HepG2 (cell line): ENCODE data around the gene CASP5. TPM values are rescaled to one million over a fixed set of nuclear protein-coding genes. Genes with fewer than 3 reads are reported as not detected.

ENCODE experiments used
- ADNP ChIP-seq: sonication (generic); formaldehyde crosslinking; IDR thresholded peaks from 2 replicates; pipeline ENCODE4 v1.4.0; 2020; ENCODE audit warnings: missing genetic modification reagents
- ATM ChIP-seq: fragments of 450-650 bp; IDR thresholded peaks from 2 replicates; pipeline ENCODE4 v1.7.1; 2017; ENCODE audit warnings: mild to moderate bottlenecking, borderline replicate concordance
- ATRX ChIP-seq: sonication (generic); formaldehyde crosslinking; IDR thresholded peaks from 2 replicates; pipeline ENCODE4 v1.4.0; 2020; ENCODE audit warnings: missing genetic modification reagents, borderline replicate concordance
- GATAD2A ChIP-seq: IDR thresholded peaks from 2 replicates; pipeline ENCODE4 v1.6.1; 2016
- HDAC1 ChIP-seq: sonication (generic); formaldehyde crosslinking; IDR thresholded peaks from 2 replicates; pipeline ENCODE4 v1.5.1; 2020; ENCODE audit warnings: mild to moderate bottlenecking, missing genetic modification reagents
- KAT7 ChIP-seq: IDR thresholded peaks from 2 replicates; pipeline ENCODE4 v1.6.1; 2018; ENCODE audit warnings: borderline replicate concordance, missing compliant biosample characterization
- KDM6A ChIP-seq: IDR thresholded peaks from 2 replicates; pipeline ENCODE4 v1.6.1; 2016; ENCODE audit warnings: low read depth
- MED13 ChIP-seq: sonication (generic); formaldehyde crosslinking; IDR thresholded peaks from 2 replicates; pipeline ENCODE4 v1.5.0; 2020; ENCODE audit warnings: missing genetic modification reagents
- MIXL1 ChIP-seq: IDR thresholded peaks from 2 replicates; pipeline ENCODE4 v1.6.1; 2016
- MXD4 ChIP-seq: IDR thresholded peaks from 2 replicates; pipeline ENCODE4 v1.6.1; 2016; ENCODE audit warnings: mild to moderate bottlenecking, missing biosample characterization, missing genetic modification reagents
- NR3C1 ChIP-seq: sonication (generic); formaldehyde crosslinking; IDR thresholded peaks from 2 replicates; pipeline ENCODE4 v1.4.0; 2020; ENCODE audit warnings: missing genetic modification reagents
- PHF21A ChIP-seq: sonication (generic); formaldehyde crosslinking; IDR thresholded peaks from 2 replicates; pipeline ENCODE4 v1.5.0; 2020; ENCODE audit warnings: mild to moderate bottlenecking, missing genetic modification reagents
- POLR2AphosphoS2 ChIP-seq: IDR thresholded peaks from 2 replicates; pipeline ENCODE4 v1.6.1; 2011; ENCODE audit warnings: low read depth, low read length, improper control_type of control experiment
- PRPF4 ChIP-seq: fragments of 200-400 bp; formaldehyde crosslinking; IDR thresholded peaks from 2 replicates; pipeline ENCODE4 v1.6.1; 2016; ENCODE audit warnings: low read length, low read depth; ENCODE audit not compliant: poor library complexity, severe bottlenecking
- SP2 ChIP-seq: sonication (generic); formaldehyde crosslinking; IDR thresholded peaks from 2 replicates; pipeline ENCODE4 v1.5.1; 2020; ENCODE audit warnings: mild to moderate bottlenecking, missing genetic modification reagents
- ZFAT ChIP-seq: sonication (generic); formaldehyde crosslinking; conservative IDR thresholded peaks from 2 replicates; pipeline ENCODE4 v1.8.1; 2023; ENCODE audit warnings: missing genetic modification reagents, inconsistent platforms
- ZNF496 ChIP-seq: sonication (generic); formaldehyde crosslinking; IDR thresholded peaks from 2 replicates; pipeline ENCODE4 v1.8.1; 2023; ENCODE audit warnings: mild to moderate bottlenecking, moderate library complexity, missing genetic modification reagents; ENCODE audit not compliant: insufficient replicate concordance
- ZNF660 ChIP-seq: sonication (generic); formaldehyde crosslinking; IDR thresholded peaks from 2 replicates; pipeline ENCODE4 v1.5.1; 2020; ENCODE audit warnings: mild to moderate bottlenecking, low read depth, missing genetic modification reagents, borderline replicate concordance
- ZNF768 ChIP-seq: sonication (generic); formaldehyde crosslinking; IDR thresholded peaks from 2 replicates; pipeline ENCODE4 v1.4.0; 2020; ENCODE audit warnings: missing genetic modification reagents
- ZSCAN22 ChIP-seq: sonication (generic); formaldehyde crosslinking; IDR thresholded peaks from 2 replicates; pipeline ENCODE4 v1.4.0; 2020; ENCODE audit warnings: mild to moderate bottlenecking, missing genetic modification reagents
- polyA plus RNA-seq, 8 experiments: library from polyadenylated mRNA; depleted of rRNA in 3 of 8; stranded (reverse) in 7 of 8; unstranded in 1 of 8; fragments of >200 nt; fragmentation: Illumina TruSeq in 4 of 8; extraction: Trizol in 4 of 8; gene quantifications; 2 replicates each; pipeline versions ENCODE4 v1.2.1 to v1.2.3, GENCODE V29; 2011 to 2016; ENCODE audit warnings: low read depth in 4 of 8, missing spikeins in 1 of 8, mixed read lengths in 1 of 8; ENCODE audit not compliant: insufficient read depth in 1 of 8
- total RNA-seq, 5 experiments: library from RNA; depleted of rRNA; stranded (reverse); fragments of >200 nt; fragmentation: Illumina TruSeq; extraction: Trizol; gene quantifications; 2 replicates each; pipeline ENCODE4 v1.2.3, GENCODE V29; 2016; ENCODE audit warnings: low read depth in 1 of 5
- TF ChIP-seq, protein P1 (sequence below): sonication (generic); formaldehyde crosslinking; IDR thresholded peaks from 2 replicates; pipeline ENCODE4 v1.8.1; 2023; ENCODE audit warnings: mild to moderate bottlenecking, missing genetic modification reagents
- TF ChIP-seq, protein P2 (sequence below): IDR thresholded peaks from 2 replicates; pipeline ENCODE4 v1.6.1; 2016; ENCODE audit warnings: mild to moderate bottlenecking, missing biosample characterization, missing genetic modification reagents
- TF ChIP-seq, protein P3 (sequence below): sonication (generic); formaldehyde crosslinking; IDR thresholded peaks from 2 replicates; pipeline ENCODE4 v1.9.0; 2022; ENCODE audit warnings: missing genetic modification reagents, mild to moderate bottlenecking, borderline replicate concordance
- TF ChIP-seq, protein P4 (sequence below), 2 experiments: sonication (generic) in 1 of 2; formaldehyde crosslinking in 1 of 2; IDR thresholded peaks; 2 replicates each; pipeline versions ENCODE4 v1.5.1 to v1.6.1; 2011 to 2020; ENCODE audit warnings: borderline replicate concordance in 1 of 2, low read depth in 1 of 2, low read length in 1 of 2, mild to moderate bottlenecking in 1 of 2, missing genetic modification reagents in 1 of 2, moderate library complexity in 1 of 2
- TF ChIP-seq, protein P5 (sequence below): IDR thresholded peaks from 2 replicates; pipeline ENCODE4 v1.6.1; 2016

Gene CASP5
- total and polyA plus RNA-seq, 2 of the 13 experiments (the other 11 are each of a cell fraction or from before 2014, with no cell fraction given): not detected

DNA sequence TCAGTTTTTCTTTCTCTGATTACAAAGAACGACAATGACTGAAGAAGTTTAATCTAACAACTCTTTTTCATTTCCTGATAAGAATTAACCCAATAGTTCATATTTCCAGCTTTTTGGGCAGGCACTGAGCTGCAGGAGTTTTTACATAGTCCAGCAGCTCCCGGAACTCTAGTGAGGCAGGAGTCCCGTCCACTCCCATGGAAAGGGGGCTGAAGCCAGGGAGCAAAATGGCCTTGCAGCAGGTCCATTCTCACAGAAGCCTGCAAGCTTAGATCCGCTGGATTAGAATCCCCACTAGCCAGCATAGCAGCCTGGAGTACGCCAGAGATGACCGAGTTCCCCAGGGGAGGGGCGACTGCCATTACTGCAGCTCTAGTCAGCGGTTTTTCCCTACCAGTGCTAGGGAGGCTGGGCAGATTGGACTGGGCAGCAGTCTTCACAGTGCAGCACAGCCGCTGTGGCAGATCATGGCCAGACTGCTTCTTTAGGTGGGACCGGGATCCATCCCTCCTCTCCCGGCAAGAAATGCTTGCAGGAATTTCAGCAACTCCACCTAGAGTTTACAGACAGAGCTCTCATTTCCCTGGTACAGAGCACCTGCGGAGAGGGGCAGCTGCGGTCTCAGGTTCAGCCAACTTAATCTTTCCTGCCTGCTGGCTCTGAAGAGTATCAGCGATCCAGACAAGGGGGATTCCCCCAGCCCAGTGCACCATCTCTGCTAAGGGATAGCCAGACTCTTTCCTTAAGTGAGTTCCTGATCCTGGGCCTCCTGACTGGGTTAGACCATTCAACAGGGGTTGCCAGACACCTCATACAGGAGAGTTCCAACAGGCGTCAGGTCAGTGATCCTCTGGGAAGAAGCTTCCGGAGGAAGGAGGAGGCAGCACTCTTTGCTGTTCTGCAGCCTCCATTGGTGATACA lies 53.9 kb downstream of the CASP5 start (continued):
- TF ChIP-seq PHF21A (CRISPR knock-in tag) (0 out of 2 replicates have a peak, but pooled peaks have one; percentile 28), ATM (no peak), ZNF496 (CRISPR knock-in tag) (no peak), MIXL1 (CRISPR knock-in tag) (no peak; the same call in 1 of the 2 replicates), MXD4 (CRISPR knock-in tag) (no peak), POLR2AphosphoS2 (no peak), ZSCAN22 (CRISPR knock-in tag) (no peak), GATAD2A (no peak; the same call in 1 of the 2 replicates), ZNF660 (no peak), KDM6A (CRISPR knock-in tag) (no peak), MED13 (CRISPR knock-in tag) (no peak), ZNF768 (CRISPR knock-in tag) (no peak), HDAC1 (peak; percentile 53), KAT7 (CRISPR knock-in tag) (no peak), NR3C1 (CRISPR knock-in tag) (no peak), PRPF4 (no peak), ZFAT (CRISPR knock-in tag) (0 out of 2 replicates have a peak, but pooled peaks have one; percentile 2), ATRX (CRISPR knock-in tag) (no peak), SP2 (CRISPR knock-in tag) (no peak), ADNP (CRISPR knock-in tag) (no peak)
- TF ChIP-seq, protein P1, sequence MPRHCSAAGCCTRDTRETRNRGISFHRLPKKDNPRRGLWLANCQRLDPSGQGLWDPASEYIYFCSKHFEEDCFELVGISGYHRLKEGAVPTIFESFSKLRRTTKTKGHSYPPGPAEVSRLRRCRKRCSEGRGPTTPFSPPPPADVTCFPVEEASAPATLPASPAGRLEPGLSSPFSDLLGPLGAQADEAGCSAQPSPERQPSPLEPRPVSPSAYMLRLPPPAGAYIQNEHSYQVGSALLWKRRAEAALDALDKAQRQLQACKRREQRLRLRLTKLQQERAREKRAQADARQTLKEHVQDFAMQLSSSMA: 0 out of 2 replicates have a peak, but pooled peaks have one; percentile 11
- TF ChIP-seq, protein P2, sequence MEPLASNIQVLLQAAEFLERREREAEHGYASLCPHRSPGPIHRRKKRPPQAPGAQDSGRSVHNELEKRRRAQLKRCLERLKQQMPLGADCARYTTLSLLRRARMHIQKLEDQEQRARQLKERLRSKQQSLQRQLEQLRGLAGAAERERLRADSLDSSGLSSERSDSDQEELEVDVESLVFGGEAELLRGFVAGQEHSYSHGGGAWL (CRISPR knock-in tag): no peak
- TF ChIP-seq, protein P3, sequence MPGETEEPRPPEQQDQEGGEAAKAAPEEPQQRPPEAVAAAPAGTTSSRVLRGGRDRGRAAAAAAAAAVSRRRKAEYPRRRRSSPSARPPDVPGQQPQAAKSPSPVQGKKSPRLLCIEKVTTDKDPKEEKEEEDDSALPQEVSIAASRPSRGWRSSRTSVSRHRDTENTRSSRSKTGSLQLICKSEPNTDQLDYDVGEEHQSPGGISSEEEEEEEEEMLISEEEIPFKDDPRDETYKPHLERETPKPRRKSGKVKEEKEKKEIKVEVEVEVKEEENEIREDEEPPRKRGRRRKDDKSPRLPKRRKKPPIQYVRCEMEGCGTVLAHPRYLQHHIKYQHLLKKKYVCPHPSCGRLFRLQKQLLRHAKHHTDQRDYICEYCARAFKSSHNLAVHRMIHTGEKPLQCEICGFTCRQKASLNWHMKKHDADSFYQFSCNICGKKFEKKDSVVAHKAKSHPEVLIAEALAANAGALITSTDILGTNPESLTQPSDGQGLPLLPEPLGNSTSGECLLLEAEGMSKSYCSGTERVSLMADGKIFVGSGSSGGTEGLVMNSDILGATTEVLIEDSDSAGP: peak; percentile 44; the same call in 1 of the 2 replicates
- TF ChIP-seq, protein P4, sequence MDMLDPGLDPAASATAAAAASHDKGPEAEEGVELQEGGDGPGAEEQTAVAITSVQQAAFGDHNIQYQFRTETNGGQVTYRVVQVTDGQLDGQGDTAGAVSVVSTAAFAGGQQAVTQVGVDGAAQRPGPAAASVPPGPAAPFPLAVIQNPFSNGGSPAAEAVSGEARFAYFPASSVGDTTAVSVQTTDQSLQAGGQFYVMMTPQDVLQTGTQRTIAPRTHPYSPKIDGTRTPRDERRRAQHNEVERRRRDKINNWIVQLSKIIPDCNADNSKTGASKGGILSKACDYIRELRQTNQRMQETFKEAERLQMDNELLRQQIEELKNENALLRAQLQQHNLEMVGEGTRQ (IDR thresholded peaks at IDR 0.05; ENCODE audit: low read depth, low read length): no peak
- TF ChIP-seq, protein P4 (CRISPR knock-in tag; IDR thresholded peaks at IDR 0.05; ENCODE audit: borderline replicate concordance): no peak
- TF ChIP-seq, protein P5, sequence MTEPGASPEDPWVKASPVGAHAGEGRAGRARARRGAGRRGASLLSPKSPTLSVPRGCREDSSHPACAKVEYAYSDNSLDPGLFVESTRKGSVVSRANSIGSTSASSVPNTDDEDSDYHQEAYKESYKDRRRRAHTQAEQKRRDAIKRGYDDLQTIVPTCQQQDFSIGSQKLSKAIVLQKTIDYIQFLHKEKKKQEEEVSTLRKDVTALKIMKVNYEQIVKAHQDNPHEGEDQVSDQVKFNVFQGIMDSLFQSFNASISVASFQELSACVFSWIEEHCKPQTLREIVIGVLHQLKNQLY: no peak
